ENCODE measurements around the gene UBE2H. TPM values are rescaled to one million over a fixed set of nuclear protein-coding genes. Genes with fewer than 3 reads are reported as not detected.

The UBE2H gene
- total and polyA plus RNA-seq, 2 of the 4 experiments (the other 2 are of a cell fraction): 34.6 to 49.4 TPM

GRCh38 chr7:129970816-129971215, 18.1 kb upstream of the UBE2H start:
- Histone ChIP-seq H3K4ac (ENCODE audit: low read depth, low read length) (peak overlapping the region; percentile 88), H3K27me3 (ENCODE audit: control insufficient read depth, insufficient read depth, low read length) (no peaks in the 10 kb centered on the region), H3K79me1 (ENCODE audit: low read depth in 1 of 2, low read length in 2 of 2) (no peaks in the 10 kb centered on the region), H2BK15ac (ENCODE audit: low read depth, low read length) (peak overlapping the region; percentile 99), H3K56ac (ENCODE audit: extremely low read depth, insufficient read depth, low read length) (no peak overlapping the region), H3K4me2 (ENCODE audit: low read depth, low read length) (no peak overlapping the region), H3K9me1 (ENCODE audit: insufficient read depth, low read length) (peaks cover 18% of the 10 kb centered on the region), H3K14ac (replicated peaks; ENCODE audit: low read depth, low read length) (peak overlapping the region; percentile 44), H4K8ac (ENCODE audit: low read depth in 2 of 2, low read length in 2 of 2) (peak overlapping the region; percentile 41 to 61; a peak in 3 of 4 replicates), H2AFZ (replicated peaks; ENCODE audit: low read length, poor library complexity) (peak overlapping the region; percentile 58), H2BK5ac (ENCODE audit: low read depth, low read length, poor library complexity, severe bottlenecking) (peak overlapping the region; percentile 73), H3K9me3 (ENCODE audit: control insufficient read depth, insufficient read depth, low read length) (no peaks in the 10 kb centered on the region), H4K20me1 (ENCODE audit: insufficient read depth, low read length) (no peaks in the 10 kb centered on the region), H3K18ac (ENCODE audit: low read depth, low read length) (peak overlapping the region; percentile 1; the same call in 1 of the 2 replicates), H3K36me3 (ENCODE audit: control insufficient read depth, insufficient read depth, low read length) (no peaks in the 10 kb centered on the region), H2BK120ac (ENCODE audit: low read depth, low read length) (peak overlapping the region; percentile 92), H4K91ac (ENCODE audit: insufficient read depth, low read depth, low read length) (peak overlapping the region; percentile 86), H3K27ac (ENCODE audit: insufficient read depth, low read length) (peak overlapping the region; percentile 28; the same call in 1 of the 2 replicates), H2BK20ac (ENCODE audit: low read depth, low read length) (peak overlapping the region; percentile 99), H3K4me1 (ENCODE audit: control insufficient read depth, insufficient read depth, low read length) (peaks cover 6% of the 10 kb centered on the region), H3K9ac (ENCODE audit: low read depth, low read length) (no peak overlapping the region), H4K5ac (ENCODE audit: low read depth, low read length) (peak overlapping the region; percentile 5; the same call in 1 of the 2 replicates), H2AK9ac (replicated peaks; ENCODE audit: low read depth, low read length, poor library complexity) (peak overlapping the region; percentile 21), H3K4me3 (ENCODE audit: insufficient read depth, low read depth, low read length) (no peak overlapping the region), H3K23ac (ENCODE audit: low read depth, low read length) (peak overlapping the region; percentile 29), H2AK5ac (ENCODE audit: low read depth, low read length) (peak overlapping the region; percentile 89)
- TF ChIP-seq BHLHE40 (IDR thresholded peaks at IDR 0.05; ENCODE audit: low read depth, low read length) (no peak), ELK1 (IDR thresholded peaks at IDR 0.05; ENCODE audit: borderline replicate concordance, low read depth, low read length) (no peak), CHD1 (IDR thresholded peaks at IDR 0.05; ENCODE audit: low read depth, low read length) (no peak), CEBPB (IDR thresholded peaks at IDR 0.05; ENCODE audit: low read depth, low read length) (no peak), USF2 (IDR thresholded peaks at IDR 0.05; ENCODE audit: low read depth, low read length) (no peak), MAZ (IDR thresholded peaks at IDR 0.05; ENCODE audit: borderline replicate concordance, low read depth, low read length) (no peak), RCOR1 (IDR thresholded peaks at IDR 0.05; ENCODE audit: insufficient replicate concordance, low read length) (no peak), CTCF (conservative IDR thresholded peaks at IDR 0.05; ENCODE audit: low read depth, low read length) (no peak), NFE2L2 (IDR thresholded peaks at IDR 0.05; ENCODE audit: low read depth, low read length) (no peak), RFX5 (IDR thresholded peaks at IDR 0.05; ENCODE audit: low read depth, low read length) (no peak), RAD21 (IDR thresholded peaks at IDR 0.05; ENCODE audit: low read length) (no peak), FOS (IDR thresholded peaks at IDR 0.05; ENCODE audit: low read depth, low read length) (no peak), MAFK (IDR thresholded peaks at IDR 0.05; ENCODE audit: low read depth, low read length) (no peak), POLR2A (IDR thresholded peaks at IDR 0.05; ENCODE audit: low read depth, low read length) (no peak), MXI1 (IDR thresholded peaks at IDR 0.05; ENCODE audit: borderline replicate concordance, low read depth, low read length) (no peak), SMC3 (IDR thresholded peaks at IDR 0.05; ENCODE audit: low read depth, low read length) (no peak)
- no TSS peak for BruUV-seq (replicated peaks)
- intact Hi-C loops (cut with micrococcal nuclease) (loop anchor here (2.0 kb wide), 1 partner anchor 18 kb away; the partner anchor contains the start of gene UBE2H), dilution Hi-C loops (cut with HindIII; ENCODE audit: low sequenced_read_pairs, unreplicated experiment) (no loop called here), in situ Hi-C loops (cut with MboI; ENCODE audit: low sequenced_read_pairs) (no loop called here)
- ATAC-seq (ENCODE audit: low read depth) (no peak), DNase-seq (no peak)
- ChIA-PET POLR2A (ENCODE audit: unreplicated experiment) (interaction anchor here (0.6 kb wide), 1 partner anchor 466 kb away, joined by 12 read pairs; no protein-coding TSS in a partner anchor), CTCF (no interaction called here)
- WGBS, 2 experiments (ENCODE audit: extremely low coverage in 2 of 2, insufficient read length in 1 of 2): no CpG with 5 or more reads among the region's 3 CpGs

Measured in IMR-90 (cell line).